ENCODE results near the gene BCL3.
"Not testable (repeated sequence)": the region's sequence is repeated elsewhere in the genome, so short reads cannot be mapped to it uniquely, and the experiment has no call there.

BCL3 gene

DNA sequence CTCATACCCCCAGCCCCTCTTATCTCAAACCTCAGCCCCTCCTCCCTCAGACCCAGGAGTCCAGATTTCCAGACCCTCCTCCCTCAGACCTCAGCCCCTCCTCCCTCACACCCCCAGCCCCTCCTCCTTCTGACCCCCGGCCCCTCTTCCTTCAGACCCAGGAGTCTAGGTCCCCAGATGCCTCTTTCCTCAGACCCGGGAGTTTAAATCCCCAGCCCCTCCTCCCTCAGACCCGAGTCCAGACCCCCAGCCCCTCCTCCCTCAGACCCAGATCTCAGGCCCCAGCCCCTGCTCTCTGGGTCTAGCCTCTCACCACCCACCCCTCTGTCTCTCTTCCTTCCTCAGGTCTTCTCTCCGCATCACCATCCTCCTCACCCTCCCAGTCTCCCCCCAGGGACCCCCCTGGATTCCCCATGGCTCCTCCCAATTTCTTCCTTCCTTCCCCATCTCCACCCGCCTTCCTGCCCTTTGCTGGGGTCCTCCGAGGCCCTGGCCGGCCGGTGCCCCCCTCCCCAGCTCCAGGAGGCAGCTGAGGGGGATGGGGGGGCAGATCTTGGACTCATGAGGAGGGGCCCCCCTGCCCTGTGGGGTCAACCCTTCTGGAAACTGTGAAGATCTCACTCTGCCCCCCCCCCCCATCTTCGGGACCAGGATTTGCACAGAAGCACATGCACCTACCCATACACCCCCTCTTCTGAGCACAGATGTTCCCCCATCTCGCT lies 10.7 kb downstream of the BCL3 start:
- DNase-seq, result no peak

DNA sequence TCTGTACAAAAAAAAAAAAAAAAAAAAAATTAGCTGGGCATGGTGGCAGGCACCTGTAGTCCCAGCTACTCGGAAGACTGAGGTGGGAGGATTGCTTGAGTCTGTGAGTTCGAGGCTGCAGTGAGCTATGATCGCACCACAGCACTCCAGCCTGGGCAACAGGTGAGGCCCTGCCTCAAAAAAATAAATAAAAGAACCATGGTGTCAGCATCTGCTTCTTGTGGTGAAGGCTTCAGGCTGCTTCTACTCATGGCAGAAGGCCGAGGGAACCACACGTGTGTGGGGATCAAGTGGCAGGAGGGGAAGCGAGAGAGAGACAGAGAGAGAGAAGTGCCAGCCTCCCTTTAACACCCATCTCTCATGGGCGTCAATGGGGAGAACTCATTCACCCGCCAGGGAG lies 13.5 kb downstream of the BCL3 start:
- DNase-seq, result no peak

DNA sequence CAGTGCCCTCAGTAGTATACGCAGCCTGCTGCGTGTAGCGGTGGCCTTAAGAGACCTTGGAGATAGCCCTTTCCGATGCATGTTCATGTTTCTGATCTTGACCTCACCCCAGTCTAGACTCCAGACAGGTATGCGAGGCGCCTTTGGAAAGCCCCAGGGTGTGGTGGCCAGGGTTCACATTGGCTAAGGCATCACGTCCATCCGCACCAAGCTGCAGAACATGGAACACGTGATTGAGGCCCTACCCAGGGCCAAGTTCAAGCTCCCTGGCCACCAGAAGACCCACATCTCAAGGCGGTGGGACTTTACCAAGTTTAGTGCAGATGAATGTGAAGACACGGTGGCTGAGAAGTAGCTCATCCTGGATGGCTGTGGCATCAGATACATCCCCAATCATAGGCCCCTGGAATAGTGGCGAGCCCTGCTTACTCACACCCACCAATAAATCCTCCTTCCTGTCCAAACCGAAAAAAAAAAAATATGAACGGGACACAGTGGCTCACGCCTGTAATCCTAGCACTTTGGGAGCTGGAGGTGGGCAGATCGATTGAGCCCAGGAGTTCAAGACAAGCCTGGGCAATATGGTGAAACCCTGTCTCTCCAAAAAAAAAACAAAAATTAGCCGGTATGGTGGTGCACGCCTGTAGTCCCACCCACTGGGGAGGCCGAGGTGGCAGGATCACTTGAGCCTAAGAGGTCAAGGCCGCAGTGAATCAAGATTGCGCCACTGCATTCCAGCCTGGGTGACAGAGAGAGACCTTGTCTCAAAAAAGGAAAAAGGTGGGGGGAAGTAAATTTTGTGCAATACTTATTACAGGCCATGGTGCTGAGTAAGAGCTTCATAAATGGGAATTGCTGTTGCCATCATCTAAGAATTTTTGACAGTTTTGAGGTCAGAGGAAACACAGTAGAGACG lies 16.8 kb downstream of the BCL3 start:
- no peak for DNase-seq

DNA sequence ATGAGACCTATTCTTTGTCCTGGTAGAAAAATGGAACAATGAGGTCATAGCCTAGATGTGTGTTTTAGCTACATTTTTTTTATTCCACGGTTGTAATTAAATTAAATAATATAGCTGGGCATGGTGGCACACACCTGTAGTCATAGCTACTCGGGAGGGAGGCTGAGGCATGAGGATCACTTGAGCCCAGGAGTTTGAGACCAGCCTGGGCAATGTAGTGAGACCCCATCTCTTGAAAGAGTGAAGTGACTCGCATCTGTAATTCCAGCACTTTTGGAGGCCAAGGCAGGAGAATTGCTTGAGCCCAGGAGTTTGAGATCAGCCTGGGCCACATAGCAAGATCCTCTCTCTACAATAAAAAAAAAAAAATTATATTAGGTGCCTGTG lies 17.4 kb downstream of the BCL3 start:
- DNase-seq, result no peak

DNA sequence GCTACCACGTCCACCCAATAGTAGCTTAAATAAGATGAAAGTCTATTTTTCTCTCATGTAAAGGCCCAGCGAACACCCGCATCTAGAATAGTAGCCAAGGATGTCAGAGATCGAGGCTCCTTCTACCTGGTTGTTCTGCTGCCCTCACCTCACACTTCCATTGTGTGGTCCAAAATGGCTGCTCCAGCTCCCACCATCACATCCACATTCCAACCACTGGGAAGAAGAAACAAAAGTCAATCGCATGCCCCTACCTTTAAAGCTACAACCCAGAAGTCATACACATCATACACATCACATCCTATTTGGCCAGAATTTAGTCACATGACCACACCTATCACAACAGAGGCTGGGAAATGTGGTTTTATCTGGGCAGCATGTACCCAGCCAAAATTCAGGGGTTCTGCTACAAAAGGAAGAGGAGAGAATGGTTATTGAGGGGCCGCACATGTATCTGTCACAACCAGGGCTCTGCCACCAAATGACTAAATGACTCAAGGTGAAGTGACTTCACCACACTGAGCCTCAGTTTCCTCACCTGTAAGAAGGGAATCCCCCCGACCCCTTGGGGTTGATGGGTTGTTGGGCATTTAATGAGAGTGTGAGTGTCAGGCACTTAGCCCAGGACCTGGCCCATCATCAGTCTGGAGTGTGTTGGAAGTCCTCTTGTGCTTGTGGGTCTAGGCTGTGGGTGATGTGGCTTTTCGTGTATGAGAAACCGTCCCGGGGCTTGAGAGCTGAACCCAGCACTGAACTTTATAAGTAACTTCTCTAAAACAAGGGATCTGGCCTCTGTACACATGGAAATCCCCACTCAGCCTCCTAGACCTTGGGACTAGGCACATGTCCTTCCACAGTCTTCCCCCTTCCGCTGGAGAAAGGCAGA lies 19.0 kb downstream of the BCL3 start:
- DNase-seq, result no peak

DNA sequence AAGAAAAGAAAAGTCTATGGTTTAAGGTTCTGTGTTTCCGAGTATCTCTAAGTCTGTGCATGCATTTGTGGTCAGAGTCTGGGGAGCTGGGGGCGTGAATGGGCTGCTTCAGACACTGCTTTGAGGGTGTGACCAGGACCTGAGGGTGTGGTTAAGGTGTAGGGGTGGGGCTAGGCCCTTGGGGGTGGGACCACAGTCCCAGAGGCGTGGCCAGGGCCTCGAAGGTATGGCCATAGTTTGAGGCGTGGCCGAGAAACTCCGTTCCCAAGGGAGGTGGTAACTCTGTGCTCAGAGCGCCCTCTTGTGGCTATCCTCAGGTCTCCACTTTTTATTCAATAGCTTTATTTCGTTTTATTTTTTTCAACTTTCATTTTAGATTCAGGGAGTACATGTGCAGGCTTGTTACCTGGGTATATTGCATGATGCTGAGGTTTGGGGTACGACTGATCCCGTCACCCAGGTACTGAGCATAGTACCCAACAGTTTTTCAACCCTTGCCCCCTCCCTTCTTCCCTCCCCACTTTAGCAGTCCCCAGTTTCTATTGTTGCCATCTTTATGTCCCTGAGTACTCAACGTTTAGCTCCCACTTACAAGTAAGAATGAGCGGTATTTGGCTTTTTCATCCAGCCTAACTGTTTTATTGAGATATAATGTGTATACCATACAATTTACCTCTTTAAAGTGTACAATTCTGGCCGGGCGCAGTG lies 22.2 kb downstream of the BCL3 start:
- DNase-seq, result peak; percentile 87

DNA sequence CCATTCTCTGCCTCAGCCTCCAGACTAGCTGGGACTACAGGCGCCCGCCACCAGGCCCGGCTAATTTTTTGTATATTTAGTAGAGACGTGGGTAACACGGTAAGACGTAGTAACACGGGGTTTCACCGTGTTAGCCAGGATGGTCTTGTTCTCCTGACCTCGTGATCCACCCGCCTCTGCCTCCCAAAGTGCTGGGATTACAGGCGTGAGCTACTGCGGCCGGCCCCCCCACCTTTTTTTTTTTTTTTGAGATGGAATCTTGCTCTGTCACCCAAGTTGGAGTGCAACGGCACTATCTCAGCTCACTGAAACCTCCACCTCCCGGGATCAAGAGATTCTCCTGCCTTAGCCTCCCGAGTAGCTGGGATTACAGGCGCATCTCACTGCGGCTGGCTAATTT lies 23.6 kb downstream of the BCL3 start:
- DNase-seq, result not testable (repeated sequence)

DNA sequence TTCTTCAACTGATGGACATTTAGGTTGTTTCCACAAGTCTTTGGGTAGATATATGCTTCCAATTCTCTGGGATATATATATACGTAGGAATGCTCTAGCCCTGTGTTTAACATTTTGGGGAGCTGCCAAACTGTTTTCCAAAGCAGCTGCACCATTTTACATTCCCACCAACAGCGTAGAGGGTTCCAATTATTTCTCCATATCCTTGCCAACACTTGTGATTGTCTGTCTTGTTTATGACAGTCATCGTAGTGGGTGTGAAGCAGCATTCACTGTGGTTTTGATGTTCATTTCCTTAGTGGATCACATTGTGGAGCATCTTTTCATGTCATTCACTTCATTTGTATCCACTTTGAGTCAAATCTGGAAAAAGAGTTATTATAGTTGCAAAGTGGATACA lies 24.5 kb downstream of the BCL3 start:
- no peak for DNase-seq

DNA sequence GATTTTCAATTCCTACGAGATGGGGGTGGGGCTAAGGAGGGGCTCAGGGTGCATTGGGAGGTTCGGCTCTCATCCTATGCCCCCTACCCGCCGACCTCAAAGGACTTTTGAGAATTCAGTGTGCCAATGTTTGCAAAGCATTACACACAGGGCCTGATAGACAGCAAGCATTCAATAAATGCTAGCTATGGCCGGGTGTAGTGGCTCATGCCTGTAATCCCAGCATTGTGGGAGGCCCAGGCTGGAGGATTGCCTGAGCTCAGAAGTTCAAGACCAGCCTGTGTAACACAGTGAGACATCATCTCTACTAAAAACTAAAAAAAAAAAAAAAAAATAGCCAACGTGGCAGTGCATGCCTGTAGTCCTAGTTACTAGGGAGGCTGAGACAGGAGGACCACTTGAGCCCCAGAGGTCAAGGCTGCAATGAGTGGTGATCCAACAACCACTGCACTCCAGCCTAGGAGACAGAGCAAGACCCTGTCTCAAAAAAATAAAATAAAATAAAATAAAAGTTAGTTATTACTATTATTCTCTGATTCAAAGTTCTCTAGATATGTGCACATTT lies 27.2 kb downstream of the BCL3 start:
- no peak for DNase-seq

DNA sequence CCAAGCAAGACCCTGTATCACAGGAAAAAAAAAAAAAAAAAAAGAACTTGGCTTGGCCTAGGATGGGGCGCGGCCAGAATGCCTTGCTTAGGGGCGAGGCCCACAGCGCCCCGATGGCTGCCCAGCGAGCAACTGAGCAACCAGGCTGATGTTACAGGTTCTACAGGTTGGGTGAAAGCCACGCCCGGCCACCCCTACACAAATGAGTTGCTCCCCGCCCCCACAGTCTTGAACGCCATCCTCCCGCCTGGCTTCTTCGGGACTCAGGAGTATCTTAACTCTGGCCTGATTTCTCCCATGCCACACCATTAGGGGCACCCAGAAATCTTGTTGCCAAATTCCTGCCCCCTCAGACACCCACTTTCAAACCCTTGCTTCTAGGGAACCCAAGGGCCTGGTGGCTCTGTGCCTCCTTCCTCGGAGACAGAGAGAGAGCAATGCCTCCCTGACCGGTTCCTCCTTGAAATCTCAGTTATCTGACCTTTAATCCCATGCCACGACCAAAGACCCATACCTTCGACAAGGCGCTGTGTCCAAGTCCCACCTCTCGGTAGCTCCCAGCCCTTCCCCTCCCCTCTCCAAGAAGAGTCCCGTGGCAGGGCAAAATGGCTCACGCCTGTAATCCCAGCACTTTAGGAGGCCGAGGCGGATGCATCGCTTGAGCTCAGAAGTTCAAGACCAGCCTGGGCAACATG lies 28.0 kb downstream of the BCL3 start:
- no peak for DNase-seq

DNA sequence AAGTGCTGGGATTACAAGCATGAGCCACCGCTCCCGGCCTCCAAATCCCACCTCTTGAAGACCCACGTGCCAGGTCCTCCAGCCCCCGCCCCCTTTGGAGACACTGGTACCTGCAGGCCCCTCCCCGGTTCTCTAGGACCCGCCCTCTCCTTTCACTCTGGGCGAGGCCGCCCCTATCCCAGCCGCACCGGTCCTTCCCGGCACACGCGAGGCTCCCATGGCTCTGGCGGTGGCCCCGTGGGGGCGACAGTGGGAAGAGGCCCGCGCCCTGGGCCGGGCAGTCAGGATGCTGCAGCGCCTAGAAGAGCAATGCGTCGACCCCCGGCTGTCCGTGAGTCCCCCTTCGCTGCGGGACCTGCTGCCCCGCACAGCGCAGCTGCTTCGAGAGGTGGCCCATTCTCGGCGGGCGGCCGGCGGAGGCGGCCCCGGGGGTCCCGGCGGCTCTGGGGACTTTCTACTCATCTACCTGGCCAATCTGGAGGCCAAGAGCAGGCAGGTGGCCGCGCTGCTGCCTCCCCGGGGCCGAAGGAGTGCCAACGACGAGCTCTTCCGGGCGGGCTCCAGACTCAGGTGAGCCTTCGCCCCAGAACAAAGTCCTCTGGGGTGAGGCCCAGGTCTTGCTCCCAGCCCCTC lies 29.3 kb downstream of the BCL3 start, which contains the start of gene CBLC:
Gene CBLC (plus strand): TSS at position 176 of the 633 bp plus-strand sequence. CDS start 42 bp downstream, at position 218.
- DNase-seq, result no peak

DNA sequence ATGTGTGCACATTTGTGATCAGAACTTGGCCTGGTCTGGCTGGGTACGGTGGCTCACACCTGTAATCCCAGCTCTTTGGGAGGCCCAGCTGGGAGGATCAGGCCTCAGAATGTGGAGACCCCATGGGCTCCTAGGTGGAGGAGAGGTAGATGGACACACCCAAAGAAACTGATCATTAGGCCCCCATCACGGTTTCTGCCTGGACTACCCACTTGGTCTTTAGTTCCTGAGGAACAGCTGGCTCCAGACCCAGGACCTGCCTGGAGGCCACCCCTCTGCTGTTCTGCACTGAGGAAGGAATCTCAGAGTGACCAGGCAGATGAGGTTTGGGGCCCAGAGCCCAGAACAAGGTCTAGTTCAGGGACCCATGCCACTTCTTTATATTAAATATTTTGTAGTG lies 30.6 kb downstream of the BCL3 start:
- no peak for DNase-seq

DNA sequence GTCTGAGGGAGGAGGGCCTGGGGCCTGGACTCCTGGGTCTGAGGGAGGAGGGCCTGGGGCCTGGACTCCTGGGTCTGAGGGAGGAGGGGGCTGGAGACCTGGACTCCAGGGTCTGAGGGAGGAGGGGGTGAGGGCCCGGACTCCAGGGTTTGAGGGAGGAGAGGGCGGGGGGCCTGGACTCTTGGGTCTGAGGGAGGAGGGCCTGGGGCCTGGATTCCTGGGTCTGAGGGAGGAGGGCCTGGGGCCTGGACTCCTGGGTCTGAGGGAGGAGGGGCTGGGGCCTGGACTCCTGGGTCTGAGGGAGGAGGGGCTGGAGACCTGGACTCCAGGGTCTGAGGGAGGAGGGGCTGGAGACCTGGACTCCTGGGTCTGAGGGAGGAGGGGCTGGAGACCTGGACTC lies 33.2 kb downstream of the BCL3 start:
- DNase-seq, result not testable (repeated sequence)

DNA sequence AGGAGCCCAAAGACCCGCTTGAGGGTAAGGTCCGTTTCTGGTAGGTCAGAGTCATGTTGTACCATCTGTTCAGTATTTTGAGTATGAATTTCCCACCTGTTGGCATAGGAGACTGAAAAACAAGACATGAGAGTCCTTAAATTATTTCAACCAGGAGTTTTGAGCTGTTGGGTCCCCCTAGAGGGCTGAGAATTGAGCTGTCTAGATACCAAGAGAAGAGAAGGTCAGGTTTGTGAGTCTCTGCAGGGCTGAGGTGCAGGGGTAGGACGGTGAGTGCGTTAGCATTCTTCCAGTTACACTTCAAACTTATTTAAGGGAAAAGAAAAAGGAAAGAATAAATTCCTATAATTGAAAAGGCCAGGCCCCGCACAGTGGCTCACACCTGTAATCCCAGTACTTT lies 34.2 kb downstream of the BCL3 start:
- DNase-seq, result no peak

DNA sequence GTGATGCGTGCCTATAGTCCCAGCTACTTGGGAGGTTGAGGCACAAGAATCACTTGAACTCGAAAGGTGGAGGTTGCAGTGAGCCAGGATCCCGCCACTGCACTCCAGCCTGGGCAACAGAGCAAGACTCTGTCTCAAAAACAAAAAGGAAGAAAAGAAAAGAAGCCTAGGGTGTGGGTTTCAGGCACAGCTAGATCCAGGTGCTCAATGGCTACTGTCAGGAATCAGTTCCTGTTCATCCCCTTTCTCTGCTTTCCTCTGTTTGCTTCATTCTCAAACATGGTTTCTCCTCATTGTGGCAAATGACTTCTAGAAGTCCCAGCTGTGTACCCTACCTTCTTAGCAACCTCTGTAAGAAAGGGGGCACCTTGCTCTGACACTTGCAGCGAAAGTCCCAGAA lies 35.0 kb downstream of the BCL3 start:
- DNase-seq, result no peak

DNA sequence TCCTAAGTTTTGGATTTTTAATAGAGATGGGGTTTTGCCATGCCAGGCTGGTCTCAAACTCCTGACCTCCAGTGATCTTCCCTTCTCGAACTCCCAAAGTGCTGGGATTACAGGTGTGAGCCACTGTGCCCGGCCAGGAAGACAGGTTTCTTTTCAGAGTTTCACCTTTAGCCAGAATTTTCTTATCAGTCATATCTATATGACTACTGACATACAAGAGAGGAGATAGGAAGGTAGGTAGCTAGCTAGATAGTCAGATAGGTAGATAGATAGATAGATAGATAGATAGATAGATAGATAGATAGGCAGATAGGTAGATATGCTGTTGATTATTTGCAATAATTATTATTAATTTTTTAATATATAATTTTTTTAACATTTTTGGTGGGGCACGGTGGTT lies 36.8 kb downstream of the BCL3 start:
- DNase-seq, result no peak

DNA sequence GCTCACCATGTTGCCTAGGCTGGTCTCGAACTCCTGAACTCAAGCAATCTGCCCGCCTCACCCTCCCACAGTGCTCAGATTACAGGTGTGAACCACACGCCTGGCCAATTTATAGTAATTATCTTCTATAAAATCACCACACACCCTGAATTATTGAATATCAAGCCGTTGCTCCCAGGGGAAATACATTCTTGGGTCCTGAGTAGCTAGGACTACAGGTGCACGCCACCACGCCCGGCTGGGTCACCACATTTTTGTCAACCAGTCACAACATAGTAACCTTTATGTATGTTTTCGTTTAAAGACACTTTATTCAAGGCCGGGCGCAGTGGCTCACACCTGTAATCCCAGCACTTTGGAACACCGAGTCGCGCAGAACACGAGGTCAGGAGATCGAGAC lies 37.5 kb downstream of the BCL3 start:
- no peak for DNase-seq

DNA sequence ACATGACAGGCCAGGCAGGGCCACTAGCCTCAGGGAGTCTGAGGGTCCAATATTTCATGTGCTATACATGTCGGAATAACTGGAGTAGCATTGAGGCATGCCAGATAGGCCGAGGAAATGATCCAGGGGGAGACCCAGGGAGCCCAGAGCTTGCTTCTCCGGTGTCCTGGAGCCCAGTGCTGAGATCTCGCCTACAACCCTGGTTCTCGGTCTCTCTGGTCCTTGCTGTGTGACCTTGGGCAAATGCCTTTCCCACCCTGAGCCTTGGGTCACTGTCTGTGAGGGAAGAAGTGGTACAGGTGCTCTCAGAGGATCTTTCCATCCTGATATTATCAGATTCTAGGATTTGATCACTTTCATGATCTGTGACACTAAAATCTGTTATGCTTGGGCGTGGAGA lies 40.5 kb downstream of the BCL3 start:
- DNase-seq, result no peak

DNA sequence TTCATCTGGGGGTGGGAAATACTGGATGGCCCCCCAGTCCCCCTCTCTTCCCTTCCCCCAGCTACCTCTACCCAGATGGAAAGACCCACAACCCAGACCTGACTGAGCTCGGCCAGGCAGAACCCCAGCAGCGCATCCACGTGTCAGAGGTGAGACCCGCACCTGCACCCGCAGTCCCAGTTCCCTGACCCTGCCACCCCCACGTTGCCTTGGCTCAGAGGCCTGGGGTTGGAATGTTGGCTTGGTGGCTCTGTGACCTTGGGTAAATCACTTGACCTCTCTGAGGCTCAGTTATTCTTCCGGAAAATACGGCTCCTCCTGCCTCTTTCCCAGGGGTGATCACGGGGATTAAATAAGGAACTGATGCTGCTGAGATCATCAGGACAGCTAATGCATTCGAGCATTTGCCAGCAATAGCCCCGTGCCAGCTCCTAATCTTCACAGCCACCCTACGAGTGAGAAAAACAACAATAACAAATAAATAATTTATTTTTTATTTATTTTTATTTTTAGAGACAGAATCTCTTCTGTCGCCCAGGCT lies 41.5 kb downstream of the BCL3 start:
- no peak for DNase-seq

DNA sequence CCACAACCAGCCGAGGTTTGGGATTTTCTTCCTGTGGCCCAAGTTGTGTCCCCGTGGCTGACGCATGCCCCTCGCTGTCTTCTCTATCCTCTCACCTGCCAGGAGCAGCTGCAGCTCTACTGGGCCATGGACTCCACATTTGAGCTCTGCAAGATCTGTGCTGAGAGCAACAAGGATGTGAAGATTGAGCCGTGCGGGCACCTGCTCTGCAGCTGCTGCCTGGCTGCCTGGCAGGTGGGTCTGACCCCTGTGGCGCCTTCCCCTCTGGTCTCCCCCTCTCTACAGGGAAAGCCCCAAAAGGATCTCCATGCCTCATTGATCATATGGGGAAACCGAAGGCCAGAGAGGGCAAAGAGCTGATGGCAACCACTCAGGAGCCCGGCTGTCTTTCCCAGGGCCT lies 43.8 kb downstream of the BCL3 start:
- DNase-seq, result no peak

DNA sequence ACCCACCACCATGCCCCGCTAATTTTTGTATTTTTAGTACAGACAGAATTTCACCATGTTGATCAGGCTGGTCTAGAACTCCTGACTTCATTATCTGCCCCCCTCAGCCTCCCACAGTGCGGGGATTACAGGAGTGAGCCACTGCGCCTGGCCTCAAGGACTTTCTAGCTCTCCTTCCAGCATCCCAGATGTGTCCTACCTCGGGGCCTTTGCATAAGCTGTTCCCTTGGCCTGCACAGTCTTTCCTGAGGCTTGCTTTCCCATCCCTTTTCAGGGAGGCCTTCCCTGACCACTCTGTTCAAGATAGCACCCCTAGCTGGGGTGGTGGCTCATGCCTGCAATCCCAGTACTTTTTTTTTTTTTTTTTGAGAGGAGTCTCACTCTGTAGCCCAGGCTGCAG lies 46.1 kb downstream of the BCL3 start:
- no peak for DNase-seq

All from right forelimb (tissue), 1 donor.